NCI-H82 treated with DMSO at 0.1 percent for 48 hours (cell line): ENCODE data around the gene GLB1L.

Experiments used
- DNase-seq: peaks from one replicate; lab custom pipeline; 2025; ENCODE audit not compliant: unreplicated experiment; lab: John Stamatoyannopoulos, UW

Gene GLB1L

GRCh38 chr2:219228041-219228910 lies 17.0 kb downstream of the GLB1L start:
- DNase-seq, result no peak

GRCh38 chr2:219225350-219225749 lies 19.9 kb downstream of the GLB1L start:
- DNase-seq, result no peak

- DNase-seq, result no peak
Measured at GRCh38 chr2:219223831-219224610, 21.2 kb downstream of the GLB1L start.

GRCh38 chr2:219221957-219222518 lies 23.2 kb downstream of the GLB1L start:
- DNase-seq, result no peak

- DNase-seq, result no peak
Measured at GRCh38 chr2:219220652-219221402, 24.4 kb downstream of the GLB1L start.

- DNase-seq, result no peak
Measured at GRCh38 chr2:219219784-219220532, 25.3 kb downstream of the GLB1L start.

GRCh38 chr2:219218732-219219701 lies 26.2 kb downstream of the GLB1L start, which contains the start of gene ABCB6:
ABCB6 (minus strand) TSS chr2:219218958; CDS start chr2:219218673, 285 bp downstream.
- DNase-seq, result peak; percentile 85

GRCh38 chr2:219218217-219218731 lies 27.0 kb downstream of the GLB1L start:
- no peak for DNase-seq

- DNase-seq, result no peak
Measured at GRCh38 chr2:219216535-219216915, 28.7 kb downstream of the GLB1L start.

- no peak for DNase-seq
Measured at GRCh38 chr2:219215871-219216534, 29.2 kb downstream of the GLB1L start.

GRCh38 chr2:219214786-219215185 lies 30.5 kb downstream of the GLB1L start:
- no peak for DNase-seq

GRCh38 chr2:219214141-219214540 lies 31.1 kb downstream of the GLB1L start:
- no peak for DNase-seq

GRCh38 chr2:219213486-219214071 lies 31.7 kb downstream of the GLB1L start:
- no peak for DNase-seq

GRCh38 chr2:219213026-219213415 lies 32.2 kb downstream of the GLB1L start:
- no peak for DNase-seq

- no peak for DNase-seq
Measured at GRCh38 chr2:219210886-219211362, 34.3 kb downstream of the GLB1L start.

GRCh38 chr2:219210196-219210885 lies 34.9 kb downstream of the GLB1L start:
- DNase-seq, result no peak
